Heart right ventricle (tissue), 16 donors: ENCODE results near the gene YWHAQ. TPM values are rescaled to one million over a fixed set of nuclear protein-coding genes. Genes with fewer than 3 reads are reported as not detected.

Experiments
- ATAC-seq, 8 donors: fragments of 200-7000 bp; cut with Tn5 transposase; one replicate each; pipeline ENCODE4 v1.9.1; 2020; ENCODE audit warnings: mild to moderate bottlenecking in 8 of 8, moderate library complexity in 8 of 8, moderate number of reproducible peaks in 1 of 8
- DNase-seq, 2 donors: peaks; one replicate each; pipeline ENCODE4 v3.0.0-alpha.2; 2020
- H3K27ac ChIP-seq, 10 donors: fragments of 200-600 bp; sonication (generic) in 2 of 10; one replicate each; pipeline versions ENCODE4 v1.5.0 to v1.8.0; 2020 to 2022; ENCODE audit warnings: mild to moderate bottlenecking in 3 of 10
- H3K27me3 ChIP-seq, 7 donors: fragments of 200-600 bp; one replicate each; pipeline ENCODE4 v1.8.0; 2021 to 2022; ENCODE audit warnings: mild to moderate bottlenecking in 2 of 7
- H3K36me3 ChIP-seq, 9 donors: fragments of 200-600 bp; sonication (generic) in 1 of 9; one replicate each; pipeline versions ENCODE4 v1.5.0 to v1.8.0; 2020 to 2022; ENCODE audit warnings: mild to moderate bottlenecking in 2 of 9
- H3K4me1 ChIP-seq, 9 donors: fragments of 200-600 bp; sonication (generic) in 1 of 9; one replicate each; pipeline versions ENCODE4 v1.5.0 to v1.8.0; 2020 to 2022; ENCODE audit warnings: mild to moderate bottlenecking in 4 of 9
- H3K4me3 ChIP-seq, 10 donors: fragments of 200-600 bp; sonication (generic) in 2 of 10; one replicate each; pipeline versions ENCODE4 v1.5.0 to v1.8.0; 2020 to 2022; ENCODE audit warnings: mild to moderate bottlenecking in 7 of 10, moderate library complexity in 2 of 10
- H3K9me3 ChIP-seq, 11 donors: fragments of 200-600 bp in 10 of 11; sonication (generic) in 2 of 11; one replicate each; pipeline versions ENCODE4 v1.5.0 to v1.8.0; 2013 to 2022; ENCODE audit warnings: mild to moderate bottlenecking in 2 of 11, control low read depth in 1 of 11, moderate library complexity in 1 of 11
- WGBS, 2 donors: extraction: QIAGEN DNeasy Blood & Tissue Kit; methylation state at CpG; one replicate each; pipeline ENCODE4 v1.1.7; 2013; ENCODE audit warnings: inconsistent platforms in 1 of 2; 5-methylcytosine and 5-hydroxymethylcytosine counted together
- intact Hi-C, 10 donors: fragments of 100-400 bp; cut with DNase I; formaldehyde crosslinking; loops; one replicate each; pipeline versions ENCODE4 v1.11.1 to v1.14.2; 2022
- long read RNA-seq, 3 donors: library from polyadenylated mRNA; unstranded; transcript quantifications; one replicate each; pipeline ENCODE4 v2.0.0, GENCODE V29; 2020 to 2021
- polyA plus RNA-seq, 2 donors: library from polyadenylated mRNA; stranded (reverse); fragments of 200-250 nt; gene quantifications; one replicate each; pipeline ENCODE4 v1.2.3, GENCODE V29; 2013
- total RNA-seq, 10 donors: library from RNA; stranded (reverse); fragmentation: NEBNext Ultra II Directional in 3 of 10; extraction: Animal tissue kit (Norgen Biotek cat#: 25700) in 3 of 10; gene quantifications; one replicate each; pipeline versions ENCODE4 v1.2.1 to v1.2.4, GENCODE V29; 2021 to 2023
- TF ChIP-seq, protein P1 (sequence below), 9 donors: fragments of 200-600 bp; sonication (generic) in 2 of 9; IDR thresholded peaks; one replicate each; pipeline versions ENCODE4 v1.5.0 to v1.8.0; 2021 to 2022; ENCODE audit warnings: antibody characterized with exemption in 9 of 9, mild to moderate bottlenecking in 5 of 9, moderate library complexity in 1 of 9
- donor health status: Arrhythmogenic right ventricular cardiomyopathy.
- donor health status: ischemic (EF 13 %, LVEDD 7.1; RV severe dilation, severe dysfunction).
- donor health status: healthy with polysubstance abuse.
- donor health status: DM: no; HTN: yes; CAD: no.
- donor health status: DM: no; HTN: no; CAD: no.
- donor health status: ischemic (EF 25% LVEDD 6.9; RV normal size, moderate dysfunction).
- donor health status: ischemic (EF 25% LVEDD 5.7; RV mildly dilated, moderate dysfunction).
- donor health status: healthy.
- donor health status: DM: yes; HTN: yes; CAD: no.
- donor health status: Ischemic cardiomyopathy.
- donor health status: ischemic (EF 35%, LVEDD 5.7; RV mildly dilated, moderate dysfunction).
- donor health status: nonischemic (EF 11% LVEDD 7.7; RV severe dilation, severe dysfunction).
- donor health status: DM: yes; HTN: yes; CAD: no.
- donor health status: PGD.
- donor health status: ischemic (EF 29% LVEDD 5.4; RV normal size, mild dysfunction).
- donor health status: nonischemic (EF 23%, LVEDD 6.1; RV moderate dilation, normal function).

YWHAQ gene
- total RNA-seq, result 100 to 1,000 TPM; 134 to 303 (median 207) TPM
- 100 to 1,000 TPM in 1 of 2 donors, 10 to 100 TPM in 1; 62.0 to 159 TPM for polyA plus RNA-seq
- long read RNA-seq, donor 1, transcript YWHAQ-201 (6 exons, 2,208 nt), result major isoform, 136 of 195 reads
- long read RNA-seq, donor 1, transcript YWHAQ-202 (5 exons, 2,216 nt), result minor isoform, 45 of 195 reads
- long read RNA-seq, donor 1, partial matches to known transcripts, result 11 of 195 reads
- long read RNA-seq, donor 1, other reads (novel, unspliced or antisense), result 3 of 195 reads
- long read RNA-seq, donor 2, transcript YWHAQ-202 (5 exons, 2,216 nt), result minor isoform, 39 of 195 reads
- long read RNA-seq, donor 2, transcript YWHAQ-201 (6 exons, 2,208 nt), result major isoform, 145 of 195 reads
- long read RNA-seq, donor 2, partial matches to known transcripts, result 5 of 195 reads
- long read RNA-seq, donor 2, other reads (novel, unspliced or antisense), result 6 of 195 reads
- long read RNA-seq, donor 3, transcript YWHAQ-202 (5 exons, 2,216 nt), result minor isoform, 95 of 524 reads
- long read RNA-seq, donor 3, transcript YWHAQ-201 (6 exons, 2,208 nt), result major isoform, 402 of 524 reads
- long read RNA-seq, donor 3, partial matches to known transcripts, result 17 of 524 reads
- long read RNA-seq, donor 3, other reads (novel, unspliced or antisense), result 10 of 524 reads

DNA sequence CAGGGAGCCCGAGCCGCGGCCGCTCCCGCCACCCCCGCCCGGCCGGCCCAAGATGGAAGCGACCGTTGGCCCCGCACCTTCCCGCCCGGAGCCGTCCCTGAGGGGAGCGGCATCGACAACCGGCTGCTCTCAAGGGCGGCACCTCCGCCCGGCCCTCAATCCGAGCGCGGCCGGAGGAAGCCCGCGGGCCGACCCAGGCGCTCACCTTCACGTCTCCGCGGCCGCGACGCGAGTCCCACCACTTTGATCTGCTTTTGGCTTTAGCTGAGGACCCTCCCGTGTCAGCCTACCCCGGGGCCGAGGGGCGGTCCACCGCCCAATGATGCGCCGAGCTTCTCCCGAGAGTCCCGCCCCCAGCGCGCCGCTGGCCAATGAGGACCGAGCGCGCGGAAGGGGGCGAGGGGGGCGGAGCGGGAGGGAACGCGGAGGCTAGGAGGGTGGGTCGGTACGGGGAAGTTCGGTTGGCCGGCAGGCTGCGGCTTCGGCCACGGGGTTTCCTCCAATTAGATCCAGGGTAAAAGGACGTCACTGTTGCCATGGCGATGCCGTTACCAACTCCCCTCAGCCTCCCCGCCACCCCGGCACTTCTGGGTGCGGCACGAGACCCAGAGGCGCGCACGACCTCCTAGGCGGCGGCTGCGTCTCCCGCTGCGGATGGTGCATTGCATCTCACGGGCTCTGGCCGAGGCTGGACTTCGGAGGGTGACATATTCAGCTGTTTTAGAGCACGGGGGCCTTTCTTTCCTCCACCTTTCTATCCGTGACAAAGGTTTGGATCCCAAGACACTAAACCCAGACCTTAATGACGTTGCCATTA, at the start of gene YWHAQ:
Gene YWHAQ, minus strand, starts transcription at position 262 of the 817 bp plus-strand sequence. CDS start 545 bp downstream, outside the sequence.
- ATAC-seq (peak; percentile 96 to 99 (median 98)), DNase-seq (peak; percentile 99)
- Histone ChIP-seq H3K36me3 (peaks cover 0 to 34% (median 0%) of the 10 kb centered on the region in 9 donors), H3K4me1 (peaks cover 12 to 63% (median 49%) of the 10 kb centered on the region in 9 donors), H3K27ac (peak within 1 kb of the TSS; percentile 70 to 98 (median 94)), H3K9me3 (no peaks in the 10 kb centered on the region), H3K27me3 (no peaks in the 10 kb centered on the region), H3K4me3 (peak within 1 kb of the TSS; percentile 29 to 96 (median 82))
- 0% methylated on average over 84 of the region's 84 CpGs for WGBS, 2 donors
- TF ChIP-seq, protein P1, sequence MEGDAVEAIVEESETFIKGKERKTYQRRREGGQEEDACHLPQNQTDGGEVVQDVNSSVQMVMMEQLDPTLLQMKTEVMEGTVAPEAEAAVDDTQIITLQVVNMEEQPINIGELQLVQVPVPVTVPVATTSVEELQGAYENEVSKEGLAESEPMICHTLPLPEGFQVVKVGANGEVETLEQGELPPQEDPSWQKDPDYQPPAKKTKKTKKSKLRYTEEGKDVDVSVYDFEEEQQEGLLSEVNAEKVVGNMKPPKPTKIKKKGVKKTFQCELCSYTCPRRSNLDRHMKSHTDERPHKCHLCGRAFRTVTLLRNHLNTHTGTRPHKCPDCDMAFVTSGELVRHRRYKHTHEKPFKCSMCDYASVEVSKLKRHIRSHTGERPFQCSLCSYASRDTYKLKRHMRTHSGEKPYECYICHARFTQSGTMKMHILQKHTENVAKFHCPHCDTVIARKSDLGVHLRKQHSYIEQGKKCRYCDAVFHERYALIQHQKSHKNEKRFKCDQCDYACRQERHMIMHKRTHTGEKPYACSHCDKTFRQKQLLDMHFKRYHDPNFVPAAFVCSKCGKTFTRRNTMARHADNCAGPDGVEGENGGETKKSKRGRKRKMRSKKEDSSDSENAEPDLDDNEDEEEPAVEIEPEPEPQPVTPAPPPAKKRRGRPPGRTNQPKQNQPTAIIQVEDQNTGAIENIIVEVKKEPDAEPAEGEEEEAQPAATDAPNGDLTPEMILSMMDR (IDR thresholded peaks at IDR 0.05), result no peak
- intact Hi-C loops, result loop anchor here in 8 of 10 donors (1.0 to 10.0 kb wide), 10 partner anchors 61 to 154 kb away; partner anchors contain the start of gene ADAM17 (in 7 of the 8)

- DNase-seq (no peak), ATAC-seq (no peak)
- WGBS, 2 donors, result 92 to 98% methylated on average over 2 of the region's 2 CpGs
- TF ChIP-seq, protein P1 (IDR thresholded peaks at IDR 0.05), result no peak
- Histone ChIP-seq H3K27me3 (no peaks in the 10 kb centered on the region), H3K4me3 (no peak overlapping the region), H3K4me1 (peaks cover 0 to 24% (median 0%) of the 10 kb centered on the region in 9 donors), H3K27ac (no peak overlapping the region), H3K9me3 (no peaks in the 10 kb centered on the region), H3K36me3 (no peaks in the 10 kb centered on the region)
- intact Hi-C loops, result no loop called here
Measured at GRCh38 chr2:9680082-9680481, 49.3 kb upstream of the YWHAQ start.

GRCh38 chr2:9679218-9679617, 48.4 kb upstream of the YWHAQ start:
- intact Hi-C loops, result no loop called here
- H3K9me3 ChIP-seq, result no peaks in the 10 kb centered on the region

More at GRCh38 chr2:9679218-9679617, 48.4 kb upstream of the YWHAQ start:
- no peak for ATAC-seq
- DNase-seq, result no peak
- Histone ChIP-seq H3K4me1 (peaks cover 0 to 25% (median 0%) of the 10 kb centered on the region in 9 donors), H3K4me3 (no peak overlapping the region), H3K27ac (no peak overlapping the region), H3K36me3 (no peaks in the 10 kb centered on the region), H3K27me3 (no peaks in the 10 kb centered on the region)
- WGBS, 2 donors, result 96 to 98% methylated on average over 2 of the region's 2 CpGs
- TF ChIP-seq, protein P1 (IDR thresholded peaks at IDR 0.05), result no peak
